ENCODE measurements around the gene CHORDC1.

- peak in 2 of 3 donors; percentile 8 to 91 for TF ChIP-seq POLR2A (IDR thresholded peaks at IDR 0.05)
- no peak for TF ChIP-seq CTCF (IDR thresholded peaks at IDR 0.05 in 8 of 11, conservative IDR thresholded peaks at IDR 0.05 in 3 of 11)
- peak; percentile 95 to 99 (median 97) for TF ChIP-seq POLR2AphosphoS5 (IDR thresholded peaks at IDR 0.05)
Observed at GRCh38 chr11:90222459-90223247, at the start of gene CHORDC1.

Measured in spleen (tissue), 7 donors.